Spleen (tissue), 7 donors: ENCODE measurements around the gene DUXA.
"Not testable (repeated sequence)": the region's sequence is repeated elsewhere in the genome, so short reads cannot be mapped to it uniquely, and the experiment has no call there.

Experiments used
- CTCF ChIP-seq, 11 experiments: fragments of 200-600 bp in 7 of 11; fragments of 450-650 bp in 4 of 11; sonication (generic) in 4 of 11; IDR thresholded peaks in 8 of 11; conservative IDR thresholded peaks in 3 of 11; 1 replicate in 7 of 11; 2 replicates in 4 of 11; pipeline versions ENCODE4 v1.4.0 to v1.8.0; 2016 to 2021; ENCODE audit warnings: antibody characterized with exemption in 11 of 11, inconsistent platforms in 4 of 11, mild to moderate bottlenecking in 1 of 11
- POLR2A ChIP-seq, 3 donors: fragments of 450-650 bp; IDR thresholded peaks; one replicate each; pipeline ENCODE4 v1.5.1; 2017; ENCODE audit warnings: antibody characterized with exemption in 3 of 3, mild to moderate bottlenecking in 1 of 3
- POLR2AphosphoS5 ChIP-seq, 3 donors: sonication (generic); formaldehyde crosslinking; IDR thresholded peaks; one replicate each; pipeline ENCODE4 v1.5.1; 2017; ENCODE audit warnings: antibody characterized with exemption in 3 of 3
- donor health status: DM: no; HTN: no; CAD: no; lungs with moderate emphysema.
- donor health status: DM: no; HTN: no; CAD: no.
- donor health status: DM: no; HTN: no; CAD: no.

DNA sequence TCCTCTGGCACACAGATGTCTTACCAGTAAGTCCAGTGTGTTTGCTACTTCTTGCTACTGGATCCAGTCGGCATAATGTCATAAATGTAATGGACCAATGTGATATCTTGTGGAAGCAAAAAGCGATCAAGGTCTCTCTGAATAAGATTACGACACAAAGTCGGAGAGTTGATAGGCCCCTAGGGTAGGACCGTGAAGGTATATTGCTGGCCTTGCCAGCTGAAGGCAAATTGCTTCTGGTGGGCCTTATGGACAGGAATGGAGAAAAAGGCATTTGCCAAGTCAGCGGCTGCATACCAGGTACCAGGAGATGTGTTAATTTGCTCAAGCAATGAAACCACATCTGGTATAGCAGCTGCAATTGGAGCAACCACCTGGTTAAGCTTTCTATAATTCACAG is 30.6 kb upstream of the DUXA start:
- not testable (repeated sequence) for TF ChIP-seq CTCF (IDR thresholded peaks at IDR 0.05 in 8 of 11, conservative IDR thresholded peaks at IDR 0.05 in 3 of 11); POLR2A (IDR thresholded peaks at IDR 0.05); POLR2AphosphoS5 (IDR thresholded peaks at IDR 0.05)
